Endodermal cell (in vitro differentiated cells): ENCODE measurements around the gene GPLD1. TPM values are rescaled to one million over a fixed set of nuclear protein-coding genes. Genes with fewer than 3 reads are reported as not detected.

Source experiments
- DNase-seq: peaks from one replicate; pipeline ENCODE4 v3.0.0-alpha.2; 2017
- H3K27ac ChIP-seq: 2 replicates; pipeline ENCODE4 v1.5.1; 2013; ENCODE audit warnings: mild to moderate bottlenecking, low read depth, low read length, moderate library complexity
- H3K27me3 ChIP-seq: 2 replicates; pipeline ENCODE4 v1.6.1; 2013; ENCODE audit warnings: mild to moderate bottlenecking, low read length, moderate library complexity; ENCODE audit not compliant: insufficient read depth, control insufficient read depth, poor library complexity, severe bottlenecking
- H3K36me3 ChIP-seq: 2 replicates; pipeline ENCODE4 v1.7.0; 2013; ENCODE audit warnings: mild to moderate bottlenecking, low read length, moderate library complexity; ENCODE audit not compliant: control insufficient read depth, insufficient read depth
- H3K4me1 ChIP-seq: one replicate; pipeline ENCODE4 v1.7.0; 2013; ENCODE audit warnings: low read length; ENCODE audit not compliant: control insufficient read depth, insufficient read depth
- H3K4me3 ChIP-seq: 2 replicates; pipeline ENCODE4 v1.5.1; 2013; ENCODE audit warnings: mild to moderate bottlenecking, low read length, moderate library complexity
- H3K9ac ChIP-seq: 2 replicates; pipeline ENCODE4 v1.6.1; 2013; ENCODE audit warnings: mild to moderate bottlenecking, low read length, moderate library complexity; ENCODE audit not compliant: poor library complexity, severe bottlenecking; ENCODE audit errors: extremely low read depth
- H3K9me3 ChIP-seq: 2 replicates; pipeline ENCODE4 v1.6.1; 2013; ENCODE audit warnings: mild to moderate bottlenecking, low read length, moderate library complexity; ENCODE audit not compliant: control insufficient read depth
- H3K27ac Mint-ChIP-seq: 2 replicates; pipeline ENCODE4 v1.8.0; 2020; ENCODE audit warnings: mixed read lengths
- H3K27me3 Mint-ChIP-seq: 2 replicates; pipeline ENCODE4 v1.8.0; 2021; ENCODE audit warnings: mild to moderate bottlenecking, mixed read lengths; ENCODE audit not compliant: insufficient read depth
- H3K36me3 Mint-ChIP-seq: 2 replicates; pipeline ENCODE4 v1.8.0; 2020; ENCODE audit warnings: low read depth, mixed read lengths
- H3K4me1 Mint-ChIP-seq: 2 replicates; pipeline ENCODE4 v1.8.0; 2020; ENCODE audit warnings: mixed read lengths
- H3K4me3 Mint-ChIP-seq: 2 replicates; pipeline ENCODE4 v1.8.0; 2020; ENCODE audit warnings: mild to moderate bottlenecking, moderate library complexity, mixed read lengths
- H3K9me3 Mint-ChIP-seq: 2 replicates; pipeline ENCODE4 v1.8.0; 2020; ENCODE audit warnings: mild to moderate bottlenecking, mixed read lengths
- CTCF ChIP-seq: fragments of 200-600 bp; sonication (generic); conservative IDR thresholded peaks from 2 replicates; pipeline ENCODE4 v1.5.0; 2021; ENCODE audit warnings: antibody characterized with exemption, mild to moderate bottlenecking
- WGBS, 2 experiments: methylation state at CpG; one replicate each; pipeline versions ENCODE4 v1.1.5 to v1.1.7; 2013; ENCODE audit warnings: missing lambda C conversion rate in 2 of 2, mixed read lengths in 1 of 2; ENCODE audit not compliant: insufficient coverage in 1 of 2, insufficient read length in 1 of 2; 5-methylcytosine and 5-hydroxymethylcytosine counted together
- total RNA-seq, 2 donors: library from RNA; stranded (reverse); fragmentation: NEBNext Ultra II Directional in 1 of 2; extraction: Animal tissue kit (Norgen Biotek cat#: 25700) in 1 of 2; gene quantifications; 2 replicates in 1 of 2; 3 replicates in 1 of 2; pipeline ENCODE4 v1.2.1, GENCODE V29; 2021

GPLD1 gene
- total RNA-seq, 2 donors from 2014 or later = 5.3 to 7.5 TPM

GRCh38 chr6:24490948-24491347, 1.6 kb upstream of the GPLD1 start:
- no peaks in the 10 kb centered on the region for H3K9me3 Mint-ChIP-seq
- no peak overlapping the region for H3K4me3 Mint-ChIP-seq
- no peak overlapping the region for H3K9ac ChIP-seq

GRCh38 chr6:24489881-24490280, 503 bp upstream of the GPLD1 start:
- TF ChIP-seq CTCF = no peak
- no peaks in the 10 kb centered on the region for H3K36me3 ChIP-seq
- WGBS, 2 experiments = 74% methylated on average over 2 of the region's 2 CpGs; no CpG with 5 or more reads in 1 of the 2 experiments
- H3K4me3 Mint-ChIP-seq = no peak overlapping the region
- H3K9me3 ChIP-seq = no peaks in the 10 kb centered on the region
- H3K4me1 Mint-ChIP-seq = no peaks in the 10 kb centered on the region
- no peak overlapping the region for H3K27ac Mint-ChIP-seq
- H3K9ac ChIP-seq = no peak overlapping the region
- H3K4me1 ChIP-seq = no peaks in the 10 kb centered on the region
- peaks cover 1% of the 10 kb centered on the region for H3K36me3 Mint-ChIP-seq
- H3K9me3 Mint-ChIP-seq = no peaks in the 10 kb centered on the region
- peaks cover 11% of the 10 kb centered on the region for H3K27me3 ChIP-seq
- H3K27me3 Mint-ChIP-seq = peaks cover 15% of the 10 kb centered on the region
- DNase-seq = no peak
- no peak overlapping the region for H3K4me3 ChIP-seq
- no peak overlapping the region for H3K27ac ChIP-seq

More at GRCh38 chr6:24490948-24491347, 1.6 kb upstream of the GPLD1 start:
- no peaks in the 10 kb centered on the region for H3K9me3 ChIP-seq
- no peak overlapping the region for H3K4me3 ChIP-seq
- 86 to 88% methylated on average over 4 of the region's 4 CpGs for WGBS, 2 experiments
- peaks cover 3% of the 10 kb centered on the region for H3K4me1 Mint-ChIP-seq
- TF ChIP-seq CTCF = no peak
- no peaks in the 10 kb centered on the region for H3K4me1 ChIP-seq
- H3K27ac ChIP-seq = no peak overlapping the region
- peaks cover 1% of the 10 kb centered on the region for H3K36me3 Mint-ChIP-seq
- H3K27me3 Mint-ChIP-seq = peaks cover 19% of the 10 kb centered on the region
- no peaks in the 10 kb centered on the region for H3K36me3 ChIP-seq
- H3K27me3 ChIP-seq = peaks cover 14% of the 10 kb centered on the region
- DNase-seq = no peak
- no peak overlapping the region for H3K27ac Mint-ChIP-seq

GRCh38 chr6:24486065-24486464, 3.3 kb downstream of the GPLD1 start:
- no peaks in the 10 kb centered on the region for H3K27me3 Mint-ChIP-seq
- no peaks in the 10 kb centered on the region for H3K36me3 ChIP-seq
- no peaks in the 10 kb centered on the region for H3K9me3 ChIP-seq
- no peak for TF ChIP-seq CTCF
- H3K9ac ChIP-seq = no peak overlapping the region
- no peaks in the 10 kb centered on the region for H3K27me3 ChIP-seq
- H3K27ac ChIP-seq = no peak overlapping the region
- WGBS, 2 experiments = 94 to 100% methylated on average over 1 to 3 of the region's 4 CpGs
- H3K36me3 Mint-ChIP-seq = peaks cover 1% of the 10 kb centered on the region
- no peaks in the 10 kb centered on the region for H3K9me3 Mint-ChIP-seq
- DNase-seq = no peak
- H3K4me3 Mint-ChIP-seq = no peak overlapping the region
- no peak overlapping the region for H3K27ac Mint-ChIP-seq
- no peaks in the 10 kb centered on the region for H3K4me1 ChIP-seq
- no peaks in the 10 kb centered on the region for H3K4me1 Mint-ChIP-seq
- no peak overlapping the region for H3K4me3 ChIP-seq
